BLaER1 (cell line): ENCODE measurements around the gene TTBK2.

Experiments
- H3K27ac ChIP-seq: shearing (Covaris generic); formaldehyde crosslinking; 2 replicates; pipeline ENCODE4 v1.8.1; 2022
- H3K27me3 ChIP-seq: shearing (Covaris generic); formaldehyde crosslinking; 2 replicates; pipeline ENCODE4 v1.8.1; 2022
- H3K36me3 ChIP-seq: shearing (Covaris generic); formaldehyde crosslinking; 2 replicates; pipeline ENCODE4 v1.8.1; 2022
- H3K4me1 ChIP-seq: shearing (Covaris generic); formaldehyde crosslinking; 2 replicates; pipeline ENCODE4 v1.8.1; 2022
- H3K4me2 ChIP-seq: shearing (Covaris generic); formaldehyde crosslinking; 2 replicates; pipeline ENCODE4 v1.8.1; 2022
- H3K4me3 ChIP-seq: shearing (Covaris generic); formaldehyde crosslinking; 2 replicates; pipeline ENCODE4 v1.8.1; 2022
- H3K9ac ChIP-seq: shearing (Covaris generic); formaldehyde crosslinking; 2 replicates; pipeline ENCODE4 v1.8.1; 2022
- H3K9me3 ChIP-seq: shearing (Covaris generic); formaldehyde crosslinking; 2 replicates; pipeline ENCODE4 v1.8.1; 2022
- H4K20me1 ChIP-seq: shearing (Covaris generic); formaldehyde crosslinking; 2 replicates; pipeline ENCODE4 v1.8.1; 2022
- Cebpa-rat ChIP-seq: shearing (Covaris generic); IDR thresholded peaks from 2 replicates; pipeline ENCODE4 v1.8.1; 2022

The TTBK2 gene

DNA sequence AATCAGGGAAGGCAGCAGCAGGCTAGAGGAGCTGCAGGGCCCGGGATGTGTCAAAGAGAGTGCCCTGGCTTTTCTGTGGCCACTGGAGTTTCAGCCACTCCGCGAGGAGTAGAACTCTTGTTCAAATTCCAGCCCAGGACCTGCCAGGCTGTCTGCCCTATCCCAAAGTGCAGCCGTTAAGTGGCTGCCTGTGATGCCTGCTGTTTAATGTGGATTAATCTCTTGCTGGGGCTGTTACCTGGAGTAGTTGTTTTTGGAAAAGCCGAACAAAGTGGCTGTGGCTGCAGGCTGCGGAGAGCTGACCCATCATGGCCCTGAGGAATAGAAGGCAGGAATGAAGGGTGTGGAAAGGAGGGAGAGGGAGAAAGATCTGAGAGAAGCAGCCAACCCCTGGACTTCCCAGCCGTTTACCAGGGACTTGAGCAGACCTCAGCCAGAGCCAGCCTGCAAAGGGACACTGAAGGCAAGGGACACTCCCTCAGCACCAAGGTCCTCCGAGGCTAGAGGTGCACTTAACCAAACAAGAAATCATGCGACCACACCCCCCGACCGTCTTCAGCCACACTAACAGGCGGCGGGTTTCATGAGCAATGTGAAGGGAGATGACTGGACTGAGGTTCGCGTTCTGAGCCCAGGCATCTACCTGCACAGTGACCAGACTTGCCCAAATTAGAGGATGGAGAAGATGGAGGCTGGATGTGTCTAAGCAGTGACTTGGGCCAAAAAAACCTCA lies 188.3 kb downstream of the TTBK2 start:
- Histone ChIP-seq H3K4me1 (peaks cover 23% of the 10 kb centered on the region), H4K20me1 (peaks cover 76% of the 10 kb centered on the region), H3K36me3 (peaks cover 84% of the 10 kb centered on the region), H3K4me2 (no peak overlapping the region), H3K9me3 (no peaks in the 10 kb centered on the region), H3K4me3 (no peak overlapping the region), H3K9ac (0 out of 2 replicates have a peak overlapping the region, but pooled peaks have one; percentile 8), H3K27me3 (no peaks in the 10 kb centered on the region), H3K27ac (no peak overlapping the region)
- no peak for TF ChIP-seq Cebpa-rat

DNA sequence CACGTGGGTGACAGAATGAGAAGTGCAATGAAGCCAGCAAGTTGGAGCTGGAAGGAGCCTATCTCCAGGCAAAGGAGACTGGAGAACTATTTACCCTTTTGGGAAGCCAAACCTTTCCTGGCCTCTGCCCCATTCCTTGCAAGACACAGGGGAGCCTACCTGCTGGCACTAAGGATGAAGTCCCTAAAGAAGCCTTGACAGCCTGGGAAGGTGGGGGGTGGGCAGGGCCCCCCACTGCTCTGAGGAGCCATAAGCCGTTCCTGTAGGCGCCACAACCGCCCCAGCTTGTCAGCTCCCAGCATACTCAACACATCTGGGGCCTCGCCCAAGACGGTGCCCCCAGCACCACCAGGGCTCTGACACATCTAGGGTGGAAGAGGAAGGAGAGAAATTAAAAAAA lies 189.1 kb downstream of the TTBK2 start:
- Histone ChIP-seq H3K4me2 (no peak overlapping the region), H3K9ac (0 out of 2 replicates have a peak overlapping the region, but pooled peaks have one; percentile 8), H3K9me3 (no peaks in the 10 kb centered on the region), H3K36me3 (peaks cover 92% of the 10 kb centered on the region), H3K4me3 (no peak overlapping the region), H3K27me3 (no peaks in the 10 kb centered on the region), H3K27ac (no peak overlapping the region), H3K4me1 (peaks cover 21% of the 10 kb centered on the region), H4K20me1 (peaks cover 82% of the 10 kb centered on the region)
- TF ChIP-seq Cebpa-rat: no peak

DNA sequence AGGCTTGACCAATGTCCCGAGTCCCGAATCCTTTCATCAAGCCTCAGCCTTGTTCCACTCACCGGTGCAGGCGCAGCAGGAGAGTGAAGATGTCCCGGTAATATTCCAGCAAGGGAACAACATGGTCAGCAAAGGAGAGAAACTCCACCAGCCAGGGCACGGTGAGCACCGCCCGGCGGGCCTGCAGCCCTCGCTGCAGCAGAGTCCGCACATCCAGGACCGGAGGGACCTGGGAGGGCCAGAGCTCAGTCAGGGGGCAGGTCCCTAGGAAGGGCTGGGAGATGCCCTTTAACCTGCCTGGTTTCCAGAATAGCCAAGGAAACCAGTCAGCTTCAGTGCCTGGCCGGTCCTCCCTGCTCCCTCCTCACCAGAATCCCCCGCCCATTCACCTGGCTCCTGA lies 190.0 kb downstream of the TTBK2 start:
- peaks cover 78% of the 10 kb centered on the region for H4K20me1 ChIP-seq
- no peak overlapping the region for H3K27ac ChIP-seq
- H3K4me1 ChIP-seq: peaks cover 14% of the 10 kb centered on the region
- no peak overlapping the region for H3K4me3 ChIP-seq
- H3K27me3 ChIP-seq: no peaks in the 10 kb centered on the region
- H3K9me3 ChIP-seq: no peaks in the 10 kb centered on the region
- H3K36me3 ChIP-seq: peaks cover 99% of the 10 kb centered on the region
- no peak overlapping the region for H3K4me2 ChIP-seq
- no peak for TF ChIP-seq Cebpa-rat
- no peak overlapping the region for H3K9ac ChIP-seq

DNA sequence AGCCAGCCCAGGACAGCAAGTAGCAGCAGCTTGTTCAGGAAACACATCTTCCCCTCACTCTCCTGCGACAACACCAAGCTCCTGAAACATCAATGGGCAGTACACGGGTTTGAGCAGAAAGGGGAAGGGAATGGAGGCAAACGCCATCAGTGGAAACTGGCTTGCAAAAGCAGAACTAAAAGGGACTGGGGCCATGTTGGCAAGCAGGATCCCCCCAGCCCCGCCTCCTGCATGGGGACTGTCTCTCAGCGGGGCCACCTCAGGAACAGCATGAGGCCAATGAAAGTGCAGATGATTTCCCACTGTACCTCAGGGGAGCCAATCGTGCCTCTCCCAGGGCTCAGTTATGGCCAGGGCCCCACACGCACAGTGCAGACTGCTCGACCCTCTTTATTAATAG lies 190.4 kb downstream of the TTBK2 start:
- Histone ChIP-seq H3K4me2 (no peak overlapping the region), H3K27me3 (no peaks in the 10 kb centered on the region), H3K4me3 (no peak overlapping the region), H3K36me3 (peaks cover 99% of the 10 kb centered on the region), H3K9ac (no peak overlapping the region), H3K9me3 (no peaks in the 10 kb centered on the region), H3K4me1 (peaks cover 10% of the 10 kb centered on the region), H4K20me1 (peaks cover 74% of the 10 kb centered on the region), H3K27ac (no peak overlapping the region)
- TF ChIP-seq Cebpa-rat: no peak

DNA sequence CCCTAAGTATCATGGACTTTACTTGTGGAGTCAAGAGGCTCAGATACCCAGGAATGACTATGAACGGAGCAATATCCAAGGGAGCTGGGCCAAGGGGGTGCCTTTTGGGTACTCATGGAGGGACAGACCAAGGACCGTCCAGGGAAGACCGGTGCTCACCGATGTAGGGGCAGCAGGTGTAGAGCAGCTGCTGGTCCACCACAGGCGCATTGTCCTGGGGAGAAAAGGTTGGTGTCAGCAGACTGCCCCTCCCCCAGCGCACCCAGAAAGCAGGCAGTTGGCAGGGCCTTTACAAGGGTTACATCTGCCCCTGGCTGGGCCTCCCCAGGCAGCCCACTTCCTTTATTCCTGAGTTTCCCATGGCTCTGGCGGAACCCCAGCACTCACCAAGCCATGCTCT lies 191.2 kb downstream of the TTBK2 start:
- Histone ChIP-seq H3K4me1 (peaks cover 3% of the 10 kb centered on the region), H3K9me3 (no peaks in the 10 kb centered on the region), H3K27me3 (no peaks in the 10 kb centered on the region), H3K4me2 (no peak overlapping the region), H3K9ac (no peak overlapping the region), H3K27ac (no peak overlapping the region), H3K36me3 (peaks cover 99% of the 10 kb centered on the region), H4K20me1 (peaks cover 70% of the 10 kb centered on the region), H3K4me3 (no peak overlapping the region)
- TF ChIP-seq Cebpa-rat: no peak

DNA sequence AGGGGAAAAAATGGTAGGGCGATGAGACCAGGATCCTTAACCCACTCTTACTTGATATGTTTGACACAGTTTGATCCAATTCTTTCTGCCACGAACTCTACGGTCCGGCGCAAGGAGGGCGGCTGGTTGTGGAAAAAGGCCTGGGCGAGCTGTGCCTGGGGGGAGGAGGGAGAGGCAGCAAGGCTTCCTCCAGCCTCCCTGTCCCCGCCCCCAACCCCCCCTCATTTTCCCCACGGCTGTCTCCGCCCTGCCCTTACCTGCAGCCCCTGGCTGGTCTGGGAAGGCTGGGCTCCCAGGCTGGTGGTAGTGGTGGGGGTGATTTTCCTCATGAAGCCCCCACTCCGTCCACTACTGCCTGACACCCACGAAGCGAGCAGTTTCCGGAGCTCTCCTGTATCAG lies 191.6 kb downstream of the TTBK2 start:
- Histone ChIP-seq H3K36me3 (peaks cover 99% of the 10 kb centered on the region), H3K9ac (no peak overlapping the region), H3K9me3 (no peaks in the 10 kb centered on the region), H3K4me2 (no peak overlapping the region), H4K20me1 (peaks cover 67% of the 10 kb centered on the region), H3K27me3 (no peaks in the 10 kb centered on the region), H3K4me1 (no peaks in the 10 kb centered on the region), H3K27ac (no peak overlapping the region), H3K4me3 (no peak overlapping the region)
- TF ChIP-seq Cebpa-rat: no peak

DNA sequence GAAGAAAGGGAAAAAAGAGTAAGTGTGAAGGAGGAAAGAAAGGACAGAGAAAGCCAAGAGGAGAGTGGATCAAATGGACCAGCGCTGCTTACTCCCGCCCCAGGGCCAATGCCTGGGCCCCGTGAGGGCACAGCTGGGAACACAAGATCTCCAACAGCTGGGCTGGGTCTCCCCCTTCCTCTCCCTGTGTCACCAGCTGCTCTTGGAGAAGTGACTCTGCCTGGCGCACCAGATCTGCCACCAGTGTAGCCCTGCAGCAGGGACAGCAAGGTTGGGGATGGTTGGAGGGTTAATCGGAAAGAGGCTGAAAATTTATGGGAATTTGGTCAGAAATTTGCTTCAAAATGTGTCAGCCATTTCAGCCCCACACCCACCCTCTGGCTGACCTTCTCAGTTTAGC lies 192.0 kb downstream of the TTBK2 start:
- no peak for TF ChIP-seq Cebpa-rat
- Histone ChIP-seq H3K27ac (no peak overlapping the region), H4K20me1 (peaks cover 64% of the 10 kb centered on the region), H3K36me3 (peaks cover 99% of the 10 kb centered on the region), H3K4me1 (no peaks in the 10 kb centered on the region), H3K9me3 (no peaks in the 10 kb centered on the region), H3K4me2 (no peak overlapping the region), H3K4me3 (no peak overlapping the region), H3K9ac (no peak overlapping the region), H3K27me3 (no peaks in the 10 kb centered on the region)

DNA sequence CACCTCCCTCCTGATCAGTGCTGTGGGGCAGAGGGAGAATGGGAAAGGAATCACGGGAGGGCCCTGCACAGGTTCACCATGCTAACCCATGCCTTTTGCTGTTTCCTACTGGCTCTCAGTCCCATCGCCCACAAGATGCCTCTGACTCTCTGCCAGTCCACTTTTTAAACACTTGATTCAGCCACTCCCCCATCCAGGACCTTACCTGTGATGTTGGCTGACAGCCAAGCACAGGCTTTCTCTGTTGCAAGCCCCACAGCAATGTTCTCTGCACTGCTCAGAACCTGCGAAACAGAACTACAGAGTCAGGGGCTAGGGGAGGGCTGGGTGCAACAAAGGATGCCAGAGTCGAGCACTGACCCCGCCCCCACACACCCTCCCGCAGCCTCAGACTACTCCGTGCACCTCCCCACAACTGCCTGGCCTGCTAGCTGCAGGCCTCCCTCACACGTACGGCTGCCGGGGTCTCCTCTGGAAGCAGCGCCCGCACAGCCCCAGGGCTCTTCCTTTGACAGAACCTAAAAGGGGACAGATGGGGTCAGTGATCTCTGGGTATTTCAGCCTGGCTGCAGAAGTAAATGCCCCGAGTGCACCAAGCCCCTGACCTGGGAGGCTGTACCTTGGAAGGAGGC lies 192.7 kb downstream of the TTBK2 start:
- TF ChIP-seq Cebpa-rat: no peak
- no peak overlapping the region for H3K4me2 ChIP-seq
- no peak overlapping the region for H3K27ac ChIP-seq
- no peaks in the 10 kb centered on the region for H3K4me1 ChIP-seq
- no peak overlapping the region for H3K4me3 ChIP-seq
- no peak overlapping the region for H3K9ac ChIP-seq
- peaks cover 99% of the 10 kb centered on the region for H3K36me3 ChIP-seq
- no peaks in the 10 kb centered on the region for H3K27me3 ChIP-seq
- H3K9me3 ChIP-seq: no peaks in the 10 kb centered on the region
- H4K20me1 ChIP-seq: peaks cover 57% of the 10 kb centered on the region

DNA sequence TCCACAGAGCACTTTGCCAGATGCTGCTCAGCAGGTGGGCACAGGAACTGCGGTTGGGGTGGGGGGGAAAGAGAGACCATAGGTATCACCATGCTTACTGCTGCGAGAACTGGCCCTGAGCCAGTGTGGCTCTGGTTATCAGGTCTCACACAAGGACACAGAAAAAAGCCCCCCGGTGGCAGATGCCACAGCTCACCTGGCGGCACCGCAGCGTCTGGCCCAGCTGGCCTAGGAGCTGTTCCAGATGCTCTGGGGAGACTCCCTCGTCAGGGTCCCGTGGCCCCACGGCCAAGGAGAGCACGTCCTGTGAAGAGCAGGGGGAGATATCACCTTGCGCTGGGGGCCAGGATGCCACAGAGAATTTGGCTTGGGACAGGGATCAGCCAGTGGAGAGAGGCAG lies 194.5 kb downstream of the TTBK2 start:
- no peak overlapping the region for H3K4me2 ChIP-seq
- H3K36me3 ChIP-seq: peaks cover 99% of the 10 kb centered on the region
- peaks cover 42% of the 10 kb centered on the region for H4K20me1 ChIP-seq
- TF ChIP-seq Cebpa-rat: no peak
- H3K9me3 ChIP-seq: no peaks in the 10 kb centered on the region
- peaks cover 9% of the 10 kb centered on the region for H3K4me1 ChIP-seq
- no peak overlapping the region for H3K9ac ChIP-seq
- H3K27me3 ChIP-seq: no peaks in the 10 kb centered on the region
- no peak overlapping the region for H3K27ac ChIP-seq
- no peak overlapping the region for H3K4me3 ChIP-seq

DNA sequence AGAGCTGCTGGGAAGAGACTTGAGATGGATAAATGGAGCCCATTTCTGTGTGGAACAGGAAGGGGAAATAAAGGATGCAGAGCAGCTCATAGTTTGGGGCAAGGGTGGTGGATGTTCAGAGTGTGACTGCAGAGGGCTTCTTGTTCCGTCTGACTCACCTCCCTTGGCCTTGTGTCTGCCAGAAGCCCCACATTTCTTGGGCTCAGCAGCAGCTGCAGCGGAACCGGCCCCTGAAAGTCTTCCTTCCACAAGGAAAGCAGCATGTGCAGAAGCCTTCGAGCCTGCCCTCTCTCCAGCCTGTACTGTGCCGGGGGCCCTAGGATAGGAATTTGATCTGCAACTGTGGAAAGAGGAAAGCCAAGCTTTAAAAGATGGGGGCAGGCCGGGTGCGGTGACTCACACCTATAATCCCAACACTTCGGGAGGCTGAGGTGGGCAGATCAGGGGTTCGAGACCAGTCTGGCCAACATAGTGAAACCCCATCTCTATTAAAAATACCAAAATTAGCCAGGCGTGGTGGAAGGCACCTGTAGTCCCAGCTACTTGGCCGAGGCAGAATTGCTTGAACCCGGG lies 195.2 kb downstream of the TTBK2 start:
- Histone ChIP-seq H3K27ac (no peak overlapping the region), H3K9me3 (no peaks in the 10 kb centered on the region), H4K20me1 (peaks cover 35% of the 10 kb centered on the region; the same call in 1 of the 2 replicates), H3K9ac (no peak overlapping the region), H3K36me3 (peaks cover 98% of the 10 kb centered on the region), H3K27me3 (no peaks in the 10 kb centered on the region), H3K4me1 (peaks cover 9% of the 10 kb centered on the region), H3K4me3 (no peak overlapping the region), H3K4me2 (no peak overlapping the region)
- no peak for TF ChIP-seq Cebpa-rat
